Left ventricle myocardium superior (tissue), 1 donor: Measurements from ENCODE around the gene GNAT1. TPM values are rescaled to one million over a fixed set of nuclear protein-coding genes. Genes with fewer than 3 reads are reported as not detected.

Experiments used
- ATAC-seq: fragments of 200-7000 bp; cut with Tn5 transposase; one replicate; pipeline ENCODE4 v1.9.1; 2020; ENCODE audit warnings: mild to moderate bottlenecking, moderate library complexity
- DNase-seq: peaks from one replicate; pipeline ENCODE4 v3.0.0-alpha.2; 2020
- intact Hi-C: fragments of 100-400 bp; cut with micrococcal nuclease; formaldehyde crosslinking; loops from one replicate; pipeline ENCODE4 v1.11.0; 2022
- total RNA-seq: library from RNA; stranded (reverse); fragmentation: NEBNext Ultra II Directional; extraction: Animal tissue kit (Norgen Biotek cat#: 25700); gene quantifications from one replicate; pipeline ENCODE4 v1.2.1, GENCODE V29; 2021
- donor health status: DM: no; HTN: yes; CAD: no; lungs with severe emphysema.

GNAT1 gene
- total RNA-seq, 1 donor from 2014 or later: not detected

- no peak for ATAC-seq
- DNase-seq: no peak
- intact Hi-C loops: no loop called here
Measured at GRCh38 chr3:50173685-50174516, 17.5 kb upstream of the GNAT1 start.

GRCh38 chr3:50174517-50174895, 16.9 kb upstream of the GNAT1 start:
- ATAC-seq (no peak), DNase-seq (no peak)
- intact Hi-C loops: no loop called here

- no peak for DNase-seq
- intact Hi-C loops: no loop called here
- no peak for ATAC-seq
Measured at GRCh38 chr3:50174947-50175524, 16.4 kb upstream of the GNAT1 start.

GRCh38 chr3:50177346-50177745, 14.1 kb upstream of the GNAT1 start:
- intact Hi-C loops: no loop called here
- ATAC-seq (no peak), DNase-seq (no peak)

- intact Hi-C loops: no loop called here
- DNase-seq (no peak), ATAC-seq (no peak)
Measured at GRCh38 chr3:50179710-50180109, 11.7 kb upstream of the GNAT1 start.

- no peak for ATAC-seq
- intact Hi-C loops: no loop called here
- DNase-seq: no peak
Measured at GRCh38 chr3:50181985-50182384, 9.4 kb upstream of the GNAT1 start.

- DNase-seq (no peak), ATAC-seq (no peak)
- intact Hi-C loops: no loop called here
Measured at GRCh38 chr3:50182533-50183099, 8.8 kb upstream of the GNAT1 start.

- intact Hi-C loops: no loop called here
- DNase-seq (no peak), ATAC-seq (no peak)
Measured at GRCh38 chr3:50183755-50184154, 7.7 kb upstream of the GNAT1 start.

- no peak for ATAC-seq
- DNase-seq: no peak
- intact Hi-C loops: no loop called here
Measured at GRCh38 chr3:50184242-50184978, 7.0 kb upstream of the GNAT1 start.

GRCh38 chr3:50185230-50185629, 6.2 kb upstream of the GNAT1 start:
- ATAC-seq (no peak), DNase-seq (no peak)
- intact Hi-C loops: loop anchor here (5.0 kb wide), 1 partner anchor 63 kb away; no protein-coding TSS in a partner anchor

- intact Hi-C loops: loop anchor here (5.0 kb wide), 1 partner anchor 64 kb away; no protein-coding TSS in a partner anchor
- DNase-seq: no peak
- no peak for ATAC-seq
Measured at GRCh38 chr3:50186096-50186495, 5.3 kb upstream of the GNAT1 start.

GRCh38 chr3:50187750-50188149, 3.7 kb upstream of the GNAT1 start:
- intact Hi-C loops: loop anchor here (5.0 kb wide), 1 partner anchor 65 kb away; no protein-coding TSS in a partner anchor
- DNase-seq: no peak

GRCh38 chr3:50189274-50189673, 2.1 kb upstream of the GNAT1 start:
- DNase-seq: peak; percentile 78
- ATAC-seq: peak; percentile 81
- intact Hi-C loops: loop anchor here (5.0 kb wide), 1 partner anchor 67 kb away; no protein-coding TSS in a partner anchor

More at GRCh38 chr3:50187750-50188149, 3.7 kb upstream of the GNAT1 start:
- ATAC-seq: no peak

GRCh38 chr3:50189989-50190388, 1.4 kb upstream of the GNAT1 start:
- intact Hi-C loops: loop anchor here (5.0 kb wide), 2 partner anchors 37 to 68 kb away; no protein-coding TSS in a partner anchor
- ATAC-seq (no peak), DNase-seq (no peak)

- DNase-seq: no peak
- intact Hi-C loops: loop anchor here (5.0 kb wide), 1 partner anchor 35 kb away; no protein-coding TSS in a partner anchor
Measured at GRCh38 chr3:50192124-50192523, 714 bp downstream of the GNAT1 start.

GRCh38 chr3:50192689-50193141, 1.3 kb downstream of the GNAT1 start:
- DNase-seq (peak; percentile 78), ATAC-seq (peak; percentile 41)
- intact Hi-C loops: loop anchor here (5.0 kb wide), 1 partner anchor 35 kb away; no protein-coding TSS in a partner anchor

More at GRCh38 chr3:50192124-50192523, 714 bp downstream of the GNAT1 start:
- ATAC-seq: no peak

- DNase-seq (no peak), ATAC-seq (no peak)
- intact Hi-C loops: loop anchor here (5.0 kb wide), 1 partner anchor 34 kb away; no protein-coding TSS in a partner anchor
Measured at GRCh38 chr3:50193286-50193685, 1.9 kb downstream of the GNAT1 start.

GRCh38 chr3:50193746-50194127, 2.3 kb downstream of the GNAT1 start:
- DNase-seq: no peak
- no peak for ATAC-seq
- intact Hi-C loops: loop anchor here (5.0 kb wide), 1 partner anchor 34 kb away; no protein-coding TSS in a partner anchor
